Left cardiac atrium (tissue), 4 donors: ENCODE measurements around the gene SLC12A3. TPM values are rescaled to one million over a fixed set of nuclear protein-coding genes. Genes with fewer than 3 reads are reported as not detected.
"Not testable (repeated sequence)": the region's sequence is repeated elsewhere in the genome, so short reads cannot be mapped to it uniquely, and the experiment has no call there.

ENCODE experiments used
- ATAC-seq, 2 donors: fragments of 200-7000 bp; cut with Tn5 transposase; one replicate each; pipeline ENCODE4 v1.9.1; 2020; ENCODE audit warnings: mild to moderate bottlenecking in 2 of 2, moderate library complexity in 2 of 2
- DNase-seq: peaks from one replicate; pipeline ENCODE4 v3.0.0-alpha.2; 2020
- intact Hi-C, 2 donors: fragments of 100-400 bp; cut with DNase I; formaldehyde crosslinking; loops; one replicate each; pipeline versions ENCODE4 v1.14.1 to v1.15.1; 2022 to 2023
- total RNA-seq, 2 donors: library from RNA; stranded (reverse); fragmentation: NEBNext Ultra II Directional; extraction: Animal tissue kit (Norgen Biotek cat#: 25700); gene quantifications; one replicate each; pipeline ENCODE4 v1.2.1, GENCODE V29; 2021
- donor health status: DM: no; HTN: yes; CAD: no.
- donor health status: DM: no; HTN: yes; CAD: no; lungs with severe emphysema.
- donor health status: DM: yes; HTN: yes; CAD: no.
- donor health status: Dilated cardiomyopathy.

The SLC12A3 gene
- total RNA-seq, 2 donors from 2014 or later, result not detected

- intact Hi-C loops, result loop anchor here (5.0 to 10.0 kb wide), 5 partner anchors 87 to 559 kb away; no protein-coding TSS in a partner anchor
- no peak for ATAC-seq
- no peak for DNase-seq
These were observed 521 bp downstream of the SLC12A3 start for GRCh38 chr16:56865394-56866062.

- DNase-seq (no peak), ATAC-seq (peak; percentile 10 to 53)
- intact Hi-C loops, result loop anchor here (5.0 to 10.0 kb wide), 5 partner anchors 85 to 558 kb away; no protein-coding TSS in a partner anchor
These were observed 2.2 kb downstream of the SLC12A3 start for GRCh38 chr16:56866955-56867830.

- intact Hi-C loops, result loop anchor here (5.0 to 10.0 kb wide), 5 partner anchors 84 to 557 kb away; no protein-coding TSS in a partner anchor
- ATAC-seq (no peak), DNase-seq (no peak)
These were observed 3.2 kb downstream of the SLC12A3 start for GRCh38 chr16:56868175-56868574.

GRCh38 chr16:56868766-56869165, 3.8 kb downstream of the SLC12A3 start:
- ATAC-seq, result not testable (repeated sequence)

GRCh38 chr16:56869513-56870275, 4.7 kb downstream of the SLC12A3 start:
- ATAC-seq (no peak), DNase-seq (no peak)
- intact Hi-C loops, result loop anchor here (5.0 to 10.0 kb wide), 5 partner anchors 83 to 555 kb away; no protein-coding TSS in a partner anchor

More at GRCh38 chr16:56868766-56869165, 3.8 kb downstream of the SLC12A3 start:
- DNase-seq, result not testable (repeated sequence)
- intact Hi-C loops, result loop anchor here (5.0 to 10.0 kb wide), 5 partner anchors 84 to 556 kb away; no protein-coding TSS in a partner anchor

DNA sequence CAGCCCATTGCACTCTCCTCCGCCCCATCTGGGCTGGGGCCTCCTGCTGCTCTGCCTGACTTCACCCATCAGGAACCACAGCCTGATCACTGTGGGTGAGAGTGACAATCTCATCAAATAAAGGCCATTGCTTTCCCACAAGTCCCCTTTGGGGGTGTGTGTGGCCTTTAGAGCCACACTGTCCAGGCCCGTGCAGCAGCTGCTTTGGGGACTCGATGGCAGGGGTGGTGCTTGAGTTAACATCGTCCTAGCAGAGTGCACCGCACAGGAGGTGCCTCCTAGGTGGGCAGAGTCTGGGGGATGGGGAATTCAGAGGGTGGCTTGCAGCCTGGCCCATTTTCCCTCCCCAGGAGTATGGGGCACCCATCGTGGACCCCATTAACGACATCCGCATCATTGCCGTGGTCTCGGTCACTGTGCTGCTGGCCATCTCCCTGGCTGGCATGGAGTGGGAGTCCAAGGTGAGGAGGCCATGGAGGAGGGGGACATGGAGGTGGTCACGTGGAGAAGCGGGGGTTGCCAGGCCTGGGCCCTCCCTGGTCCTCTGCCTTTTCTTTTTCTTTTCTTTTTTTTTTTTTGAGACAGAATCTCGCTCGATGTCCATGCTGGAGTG, 5.4 kb downstream of the SLC12A3 start:
- DNase-seq, result no peak
- intact Hi-C loops, result loop anchor here in 1 of 2 donors (5.0 kb wide), 1 partner anchor 82 kb away; no protein-coding TSS in a partner anchor
- ATAC-seq, result peak in 1 of 2 donors; percentile 8

GRCh38 chr16:56871172-56871593, 6.2 kb downstream of the SLC12A3 start:
- ATAC-seq, result peak in 1 of 2 donors; percentile 16
- intact Hi-C loops, result loop anchor here in 1 of 2 donors (5.0 kb wide), 1 partner anchor 81 kb away; no protein-coding TSS in a partner anchor

GRCh38 chr16:56872863-56873391, 7.9 kb downstream of the SLC12A3 start:
- DNase-seq, result no peak
- ATAC-seq, result peak in 1 of 2 donors; percentile 31
- intact Hi-C loops, result loop anchor here in 1 of 2 donors (5.0 kb wide), 1 partner anchor 79 kb away; no protein-coding TSS in a partner anchor

More at GRCh38 chr16:56871172-56871593, 6.2 kb downstream of the SLC12A3 start:
- no peak for DNase-seq

GRCh38 chr16:56874800-56875199, 9.8 kb downstream of the SLC12A3 start:
- ATAC-seq (peak in 1 of 2 donors; percentile 23), DNase-seq (no peak)
- intact Hi-C loops, result loop anchor here in 1 of 2 donors (5.0 kb wide), 1 partner anchor 78 kb away; no protein-coding TSS in a partner anchor

DNA sequence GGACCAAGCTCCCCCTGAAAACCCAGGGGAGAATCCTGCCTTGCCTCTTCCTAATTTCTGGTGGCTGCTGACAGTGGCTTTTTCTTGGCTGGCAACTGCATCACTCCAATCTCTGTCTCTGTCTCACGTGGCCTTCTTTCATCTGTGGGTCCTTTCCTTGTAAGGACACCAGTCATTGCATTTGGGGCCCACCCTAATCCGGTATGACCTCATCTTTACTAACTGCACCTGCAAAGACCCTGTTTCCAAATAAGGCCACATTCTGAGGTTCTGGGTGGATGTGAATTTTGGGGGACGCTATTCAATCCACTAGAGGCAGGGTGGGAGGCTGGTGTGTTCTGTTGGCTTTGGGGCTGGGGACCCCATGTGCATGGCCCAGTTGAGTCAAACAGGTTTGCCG, 11.0 kb downstream of the SLC12A3 start:
- ATAC-seq (no peak), DNase-seq (no peak)
- intact Hi-C loops, result no loop called here

GRCh38 chr16:56877486-56878182, 12.6 kb downstream of the SLC12A3 start:
- no peak for ATAC-seq
- DNase-seq, result no peak
- intact Hi-C loops, result no loop called here

DNA sequence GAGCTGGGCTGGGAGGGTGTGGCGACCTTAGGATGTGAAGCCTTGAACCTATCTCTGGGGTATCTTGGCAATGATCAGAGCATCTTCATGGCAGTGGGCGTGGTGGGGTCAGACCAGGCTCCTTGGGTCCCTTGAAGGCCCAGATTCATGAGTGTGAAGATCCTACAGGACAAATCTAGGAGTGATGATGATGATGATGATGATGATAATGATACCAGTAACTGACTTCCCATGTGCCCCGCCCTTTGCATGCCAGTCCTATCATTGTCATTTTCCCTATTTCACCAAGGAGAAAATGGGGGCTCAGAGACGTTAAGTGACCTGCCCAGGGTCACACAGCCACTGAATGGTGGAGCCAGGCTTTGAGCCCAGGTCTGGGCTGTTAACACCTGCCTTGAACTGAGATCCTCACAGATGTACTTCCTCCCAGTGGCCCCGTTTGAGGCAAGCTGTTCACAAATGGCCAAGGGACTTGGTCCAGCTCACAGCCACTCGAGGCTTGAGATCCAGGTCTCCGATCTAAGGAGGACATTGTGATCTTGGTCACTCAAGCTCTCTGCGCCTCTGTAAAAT, 13.4 kb downstream of the SLC12A3 start:
- ATAC-seq, result no peak
- no peak for DNase-seq
- intact Hi-C loops, result no loop called here

- no peak for ATAC-seq
- intact Hi-C loops, result no loop called here
- DNase-seq, result no peak
These were observed 14.3 kb downstream of the SLC12A3 start for GRCh38 chr16:56879276-56879675.

- ATAC-seq (no peak), DNase-seq (no peak)
- intact Hi-C loops, result no loop called here
These were observed 15.2 kb downstream of the SLC12A3 start for GRCh38 chr16:56880176-56880575.

GRCh38 chr16:56880685-56881084, 15.7 kb downstream of the SLC12A3 start:
- DNase-seq (no peak), ATAC-seq (no peak)
- intact Hi-C loops, result no loop called here

DNA sequence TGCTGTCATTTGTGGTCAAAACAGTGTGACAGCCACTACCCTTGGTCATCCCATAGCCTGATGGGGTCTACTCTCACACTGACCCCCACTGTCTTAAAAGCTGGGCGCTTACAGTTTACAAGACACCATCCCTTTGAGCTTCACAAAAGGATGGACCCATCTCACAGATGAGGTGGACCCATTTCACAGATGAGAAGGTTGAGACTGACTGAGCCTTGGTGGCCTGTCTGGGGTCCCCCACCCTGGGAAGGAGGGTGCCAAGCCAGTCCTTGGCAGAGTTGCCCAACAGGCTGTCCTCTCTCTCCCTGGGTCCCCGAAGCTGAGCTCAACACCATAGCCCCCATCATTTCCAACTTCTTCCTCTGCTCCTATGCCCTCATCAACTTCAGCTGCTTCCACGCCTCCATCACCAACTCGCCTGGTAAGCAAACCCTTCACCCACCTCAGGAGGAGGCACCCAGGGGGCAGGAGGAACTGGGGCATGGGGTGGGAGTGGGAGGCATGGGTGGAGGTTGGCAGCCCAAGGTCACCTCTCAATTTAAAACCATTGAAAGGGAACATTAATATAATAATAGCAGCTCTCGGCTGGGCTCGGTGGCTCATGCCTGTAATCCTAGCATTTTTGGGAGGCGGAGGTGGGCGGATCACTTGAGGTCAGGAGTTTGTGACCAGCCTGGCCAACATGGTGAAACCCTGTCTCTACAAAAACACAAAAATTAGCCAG, 17.2 kb downstream of the SLC12A3 start:
- ATAC-seq (no peak), DNase-seq (no peak)
- intact Hi-C loops, result no loop called here
